NCI-H1417 treated with DMSO at 0.1 percent for 48 hours (cell line): ENCODE data around the gene PRLHR.
"Not testable (repeated sequence)": the region's sequence is repeated elsewhere in the genome, so short reads cannot be mapped to it uniquely, and the experiment has no call there.

Experiments
- DNase-seq: peaks from one replicate; lab custom pipeline; 2025; lab: John Stamatoyannopoulos, UW

The PRLHR gene

GRCh38 chr10:118595598-118596425 lies at the start of gene PRLHR:
Gene PRLHR, minus strand, starts transcription at chr10:118595648. Its CDS starts 404 bp downstream, at chr10:118595244.
- no peak for DNase-seq

DNA sequence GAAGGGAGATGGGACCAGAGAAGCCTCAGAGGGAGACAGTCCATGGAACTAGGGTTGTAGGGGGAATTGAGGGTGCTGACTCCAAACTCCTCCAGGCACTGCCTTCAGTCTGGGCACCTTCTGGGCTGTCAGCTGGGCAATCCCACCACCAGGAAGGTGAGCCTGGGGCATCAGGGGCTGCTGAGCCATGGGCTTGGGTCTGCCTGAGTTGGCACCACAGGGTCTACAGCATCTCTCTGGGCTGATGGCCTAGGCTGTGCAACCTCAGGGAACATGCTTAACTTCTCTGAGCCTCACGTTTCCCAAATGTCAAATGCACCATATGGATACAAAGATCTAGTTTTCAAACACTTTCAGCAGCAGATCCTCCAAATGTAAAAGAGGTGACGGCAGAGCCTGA lies 46.8 kb upstream of the PRLHR start:
- DNase-seq: no peak

DNA sequence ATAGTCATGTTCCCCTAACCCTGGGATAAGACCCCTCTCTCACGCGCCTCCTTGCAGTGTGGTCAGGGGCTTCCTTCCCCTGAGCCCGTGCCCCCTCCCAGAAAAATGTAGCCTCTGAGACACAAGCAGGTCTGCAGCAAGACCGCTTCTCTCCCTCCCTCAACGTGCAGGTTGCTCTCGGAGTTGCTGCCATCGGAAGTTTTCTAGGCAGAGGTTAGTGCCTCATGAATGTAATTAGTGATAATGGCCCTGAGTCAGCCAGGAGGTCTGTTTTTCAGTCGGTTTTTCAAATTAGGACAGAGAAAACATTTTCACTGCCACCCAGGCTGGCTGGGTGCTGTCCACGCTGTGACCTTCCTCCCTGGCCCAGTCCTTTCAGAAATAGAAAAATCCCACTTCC lies 43.2 kb upstream of the PRLHR start:
- no peak for DNase-seq

DNA sequence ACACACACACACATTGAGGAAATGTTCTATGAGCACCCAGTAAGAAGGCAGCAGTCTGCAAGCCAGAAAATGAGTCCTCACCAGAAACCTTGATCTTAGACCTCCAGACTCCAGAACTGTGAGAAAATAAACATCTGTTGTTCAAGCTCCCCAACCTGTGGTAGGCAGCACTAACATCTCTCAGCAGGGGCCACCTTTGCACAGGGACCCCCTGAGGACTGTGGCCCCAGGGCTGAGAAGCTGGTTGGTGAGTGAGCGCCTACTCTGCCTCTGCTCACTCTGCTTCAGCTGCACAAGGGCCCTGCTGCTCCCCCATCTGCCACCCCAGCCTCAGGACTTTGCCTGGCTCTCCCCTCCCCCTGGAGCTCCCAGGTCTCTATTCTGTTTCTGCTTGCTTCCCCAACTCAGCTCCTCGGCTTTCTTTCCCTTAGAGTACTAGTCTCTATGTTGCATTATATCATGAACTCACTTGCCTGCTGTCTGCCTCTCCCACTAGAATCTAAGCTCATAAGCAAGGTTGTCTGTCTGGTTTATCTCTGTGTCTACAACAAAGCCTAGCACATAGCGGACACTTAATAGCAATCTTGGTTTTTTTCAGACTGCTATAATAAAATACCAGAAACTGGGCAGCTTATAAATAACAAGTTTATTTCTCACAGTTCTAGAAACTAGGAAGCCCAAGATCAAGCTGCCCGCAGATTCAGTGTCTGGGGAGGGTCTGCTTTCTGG lies 40.4 kb upstream of the PRLHR start:
- no peak for DNase-seq

DNA sequence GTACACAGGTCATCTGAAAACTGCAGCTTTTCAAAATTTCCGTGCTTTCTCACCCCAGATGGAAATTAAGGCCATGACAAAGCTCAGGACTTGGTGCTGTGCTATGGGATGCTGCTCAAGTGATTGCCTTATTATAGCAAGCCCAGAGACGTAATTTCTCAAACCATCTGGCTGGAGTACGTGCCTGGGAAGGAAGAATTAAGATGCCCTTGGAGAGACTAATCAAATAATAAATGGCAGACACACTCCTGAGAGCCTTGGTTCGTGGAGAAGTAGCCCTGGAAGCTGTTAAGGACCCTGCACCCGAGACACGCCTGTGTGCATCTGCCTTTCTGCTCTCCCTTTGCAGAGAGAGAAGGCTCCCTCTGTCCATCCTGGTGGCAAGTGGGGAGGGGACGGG lies 38.3 kb upstream of the PRLHR start:
- no peak for DNase-seq

DNA sequence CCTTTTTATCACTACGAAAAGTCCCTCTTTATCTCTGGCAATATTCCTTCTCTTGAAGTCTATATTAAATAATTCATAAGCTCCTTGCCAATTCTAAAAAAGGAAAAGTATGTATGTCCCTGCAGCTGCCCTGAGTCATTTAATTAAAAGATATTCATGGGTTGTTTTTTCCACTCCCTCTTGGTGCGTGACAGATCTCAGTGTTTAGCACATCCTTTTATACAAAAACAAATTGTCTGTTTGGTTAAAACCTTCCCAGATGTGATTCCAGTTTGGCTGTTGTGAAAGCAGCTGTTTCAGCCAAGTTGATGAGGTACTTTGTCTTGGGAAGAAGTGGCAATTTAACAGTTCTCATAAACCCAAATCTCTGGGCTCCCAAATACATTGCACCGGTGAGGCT lies 33.8 kb upstream of the PRLHR start:
- DNase-seq: no peak

- no peak for DNase-seq
Observed at GRCh38 chr10:118628397-118628796, 32.9 kb upstream of the PRLHR start.

GRCh38 chr10:118626953-118627352 lies 31.5 kb upstream of the PRLHR start:
- DNase-seq: no peak

DNA sequence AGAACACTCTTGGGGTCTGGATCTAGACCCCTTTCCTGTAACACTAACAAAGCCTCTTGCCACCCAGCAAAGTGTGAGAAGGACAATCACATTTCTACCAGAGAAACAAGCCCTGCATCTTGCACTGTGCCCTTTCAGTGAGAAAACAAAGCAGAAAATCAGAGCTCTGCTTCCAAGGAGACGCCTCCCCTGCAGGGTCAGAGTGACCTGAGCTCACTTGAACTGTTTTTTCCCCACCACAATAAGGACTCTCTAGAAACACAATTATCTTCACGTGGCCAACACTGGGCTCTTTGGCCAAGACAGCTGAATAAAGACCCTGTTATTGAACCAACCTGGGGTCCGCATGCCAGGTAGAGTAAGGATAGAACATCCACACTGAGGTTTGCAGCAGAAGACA lies 30.1 kb upstream of the PRLHR start:
- DNase-seq: no peak

- DNase-seq: no peak
Observed at GRCh38 chr10:118624747-118625146, 29.3 kb upstream of the PRLHR start.

GRCh38 chr10:118621304-118621942 lies 26.0 kb upstream of the PRLHR start:
- DNase-seq: no peak

- DNase-seq: not testable (repeated sequence)
Observed at GRCh38 chr10:118613863-118614262, 18.4 kb upstream of the PRLHR start.

- DNase-seq: no peak
Observed at GRCh38 chr10:118610577-118610976, 15.1 kb upstream of the PRLHR start.

DNA sequence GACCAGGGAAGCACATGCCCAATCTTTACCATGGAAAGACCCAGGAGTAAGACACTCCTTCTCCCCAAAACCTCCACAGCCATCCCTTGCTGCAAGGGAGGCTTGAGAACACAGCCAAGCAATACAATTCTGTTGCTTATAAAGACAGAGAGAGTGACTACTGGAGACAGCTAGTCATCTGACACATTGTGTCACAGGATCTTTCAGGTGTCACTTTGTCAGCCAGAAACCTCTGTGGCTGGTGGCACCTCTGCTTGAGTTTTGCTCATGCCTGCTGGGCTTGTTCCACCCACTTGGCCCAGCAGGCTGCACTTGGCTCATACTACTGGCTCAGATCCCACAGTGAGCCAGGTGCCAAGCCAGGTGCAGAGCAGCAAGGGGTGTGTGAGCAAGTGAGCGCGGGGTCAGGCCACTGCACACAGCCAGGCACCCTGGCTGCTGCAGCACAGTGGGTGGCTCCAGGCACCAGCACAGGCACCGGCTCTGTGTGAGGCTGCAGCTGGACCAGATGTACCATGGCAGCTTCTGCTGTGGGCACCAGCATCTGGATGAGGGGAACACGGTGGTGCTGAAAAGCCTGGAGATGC lies 12.4 kb upstream of the PRLHR start:
- DNase-seq: no peak

GRCh38 chr10:118605694-118606093 lies 10.2 kb upstream of the PRLHR start:
- no peak for DNase-seq

DNA sequence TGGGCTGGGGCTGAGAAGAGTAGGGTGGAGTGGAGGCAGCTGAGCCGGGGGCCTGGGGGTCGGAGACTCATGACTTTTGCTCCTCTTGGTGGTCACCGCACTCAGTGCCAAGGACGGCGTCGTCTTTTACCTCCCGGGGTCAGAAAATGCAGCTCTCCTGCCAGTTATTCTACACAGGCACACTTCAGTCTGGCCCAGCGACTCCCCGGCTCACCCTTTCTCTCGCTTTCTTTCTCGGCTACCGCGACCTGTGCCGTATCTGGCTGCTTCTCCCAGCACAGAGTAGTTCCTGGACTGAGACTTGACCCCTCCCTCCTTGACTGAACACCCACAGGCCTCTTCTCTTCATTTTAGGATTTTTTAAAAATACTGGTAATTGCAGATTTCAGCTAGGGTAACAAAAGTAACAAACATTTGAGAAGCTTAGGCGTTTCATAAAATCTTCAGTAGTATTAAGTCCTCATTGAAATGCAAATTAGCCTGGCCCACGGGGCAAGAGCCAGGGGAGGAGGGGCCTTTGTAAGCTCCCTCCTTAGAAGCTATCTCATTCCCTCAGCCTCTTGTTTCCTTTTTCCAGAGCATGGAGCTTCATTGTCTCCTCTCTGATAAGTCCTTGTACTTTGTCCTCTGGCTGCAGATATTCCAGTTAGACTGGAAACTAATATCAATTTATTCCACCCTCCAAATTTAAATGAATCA lies 1.1 kb upstream of the PRLHR start:
- DNase-seq: no peak

DNA sequence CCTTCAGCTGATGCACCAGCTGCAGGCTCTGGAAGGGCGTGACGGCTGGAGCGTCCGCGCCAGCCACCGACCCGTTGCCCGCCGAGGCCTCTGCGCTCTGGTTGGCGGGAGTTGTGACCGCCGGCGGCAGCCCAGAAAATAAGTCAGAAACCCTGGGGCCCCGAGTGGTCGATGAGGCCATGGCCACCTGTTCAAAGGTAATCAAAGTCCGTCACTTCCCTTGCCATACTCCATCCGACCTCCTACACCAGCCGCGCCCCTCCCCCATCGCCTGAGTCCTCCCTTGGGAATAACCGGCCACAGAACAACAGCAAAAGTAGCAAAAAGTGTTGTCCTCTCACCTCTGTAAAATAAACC lies 406 bp downstream of the PRLHR start:
- no peak for DNase-seq

- DNase-seq: no peak
Observed at GRCh38 chr10:118594392-118595063, 920 bp downstream of the PRLHR start.

- peak; percentile 44 for DNase-seq
Observed at GRCh38 chr10:118592675-118593330, 2.6 kb downstream of the PRLHR start.

GRCh38 chr10:118590334-118590733 lies 5.1 kb downstream of the PRLHR start:
- no peak for DNase-seq
